Lower leg skin (tissue), 3 donors: ENCODE data around the gene GCLC.

Experiments used
- CTCF ChIP-seq, 3 donors: fragments of 450-650 bp; IDR thresholded peaks; one replicate each; pipeline ENCODE4 v1.5.1; 2016; ENCODE audit warnings: antibody characterized with exemption in 3 of 3, mild to moderate bottlenecking in 3 of 3, moderate library complexity in 2 of 3
- POLR2A ChIP-seq, 2 donors: fragments of 450-650 bp; IDR thresholded peaks; one replicate each; pipeline ENCODE4 v1.6.1; 2016 to 2017; ENCODE audit warnings: antibody characterized with exemption in 2 of 2, mild to moderate bottlenecking in 1 of 2, moderate library complexity in 1 of 2

DNA sequence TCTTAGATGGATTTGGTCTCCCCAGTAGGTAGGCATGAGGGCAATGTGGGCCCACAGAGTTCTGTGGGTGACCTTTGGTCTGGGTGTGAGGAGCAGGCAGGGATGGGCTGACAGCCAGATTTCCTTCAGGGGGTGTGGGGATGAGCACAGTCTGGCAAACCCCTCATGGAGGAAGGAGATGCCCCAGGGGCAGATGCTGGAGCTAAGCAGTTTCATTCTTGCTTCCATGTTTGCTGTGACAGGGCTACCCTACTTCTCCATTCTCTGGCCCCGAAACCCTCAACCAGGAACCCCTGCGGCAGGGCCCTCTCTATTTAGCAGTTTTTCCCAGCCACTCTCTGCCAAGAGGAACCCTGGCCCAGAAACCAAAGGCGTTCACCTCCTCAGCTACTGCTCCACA is 40.4 kb downstream of the GCLC start:
- TF ChIP-seq CTCF (IDR thresholded peaks at IDR 0.05) (no peak), POLR2A (IDR thresholded peaks at IDR 0.05) (no peak)
